Uterus (tissue), 4 donors: ENCODE data around the gene TRIM46. TPM values are rescaled to one million over a fixed set of nuclear protein-coding genes. Genes with fewer than 3 reads are reported as not detected.

Experiments
- DNase-seq, 2 donors: peaks; one replicate each; pipeline ENCODE4 v3.0.0-alpha.2; 2019 to 2020
- H3K27ac ChIP-seq, 2 donors: fragments of 200-600 bp; sonication (generic); 1 replicate in 1 of 2; 2 replicates in 1 of 2; pipeline ENCODE4 v1.5.1; 2016 to 2018
- H3K27me3 ChIP-seq, 2 donors: fragments of 200-600 bp; sonication (generic); one replicate each; pipeline ENCODE4 v1.5.1; 2018 to 2019; ENCODE audit warnings: control low read depth in 1 of 2
- H3K36me3 ChIP-seq, 2 donors: fragments of 200-600 bp; sonication (generic); one replicate each; pipeline ENCODE4 v1.5.1; 2019; ENCODE audit warnings: control low read depth in 1 of 2
- H3K4me1 ChIP-seq, 2 donors: fragments of 200-600 bp; sonication (generic); one replicate each; pipeline ENCODE4 v1.5.1; 2018 to 2019; ENCODE audit warnings: control low read depth in 1 of 2
- H3K4me3 ChIP-seq, 2 donors: fragments of 200-600 bp; sonication (generic); 1 replicate in 1 of 2; 2 replicates in 1 of 2; pipeline ENCODE4 v1.5.1; 2018 to 2019; ENCODE audit warnings: mild to moderate bottlenecking in 1 of 2
- H3K9me3 ChIP-seq, 2 donors: fragments of 200-600 bp; sonication (generic); one replicate each; pipeline ENCODE4 v1.5.1; 2019; ENCODE audit warnings: control low read depth in 1 of 2
- POLR2A ChIP-seq, 2 donors: fragments of 450-650 bp; IDR thresholded peaks; one replicate each; pipeline ENCODE4 v1.6.1; 2016; ENCODE audit warnings: antibody characterized with exemption in 2 of 2, mild to moderate bottlenecking in 1 of 2, moderate library complexity in 1 of 2
- intact Hi-C: fragments of 100-400 bp; cut with DNase I; formaldehyde crosslinking; loops from one replicate; pipeline ENCODE4 v1.15.1; 2023; ENCODE audit warnings: low total_unique reads
- total RNA-seq, 4 donors: library from RNA; depleted of rRNA in 3 of 4; stranded (reverse); fragments of >200 nt in 3 of 4; gene quantifications; one replicate each; pipeline versions ENCODE4 v1.1.0 to v1.2.4, GENCODE V29; 2014 to 2023
- TF ChIP-seq, protein P1 (sequence below), 4 experiments: fragments of 200-600 bp in 2 of 4; fragments of 450-650 bp in 2 of 4; sonication (generic) in 2 of 4; IDR thresholded peaks; one replicate each; pipeline ENCODE4 v1.5.1; 2016 to 2019; ENCODE audit warnings: antibody characterized with exemption in 4 of 4, mild to moderate bottlenecking in 2 of 4, moderate library complexity in 1 of 4
- donor health status: DM: yes; HTN: yes; CAD: no.

The TRIM46 gene
- total RNA-seq, 4 donors from 2014 or later, result 0.26 to 4.6 (median 2.5) TPM

DNA sequence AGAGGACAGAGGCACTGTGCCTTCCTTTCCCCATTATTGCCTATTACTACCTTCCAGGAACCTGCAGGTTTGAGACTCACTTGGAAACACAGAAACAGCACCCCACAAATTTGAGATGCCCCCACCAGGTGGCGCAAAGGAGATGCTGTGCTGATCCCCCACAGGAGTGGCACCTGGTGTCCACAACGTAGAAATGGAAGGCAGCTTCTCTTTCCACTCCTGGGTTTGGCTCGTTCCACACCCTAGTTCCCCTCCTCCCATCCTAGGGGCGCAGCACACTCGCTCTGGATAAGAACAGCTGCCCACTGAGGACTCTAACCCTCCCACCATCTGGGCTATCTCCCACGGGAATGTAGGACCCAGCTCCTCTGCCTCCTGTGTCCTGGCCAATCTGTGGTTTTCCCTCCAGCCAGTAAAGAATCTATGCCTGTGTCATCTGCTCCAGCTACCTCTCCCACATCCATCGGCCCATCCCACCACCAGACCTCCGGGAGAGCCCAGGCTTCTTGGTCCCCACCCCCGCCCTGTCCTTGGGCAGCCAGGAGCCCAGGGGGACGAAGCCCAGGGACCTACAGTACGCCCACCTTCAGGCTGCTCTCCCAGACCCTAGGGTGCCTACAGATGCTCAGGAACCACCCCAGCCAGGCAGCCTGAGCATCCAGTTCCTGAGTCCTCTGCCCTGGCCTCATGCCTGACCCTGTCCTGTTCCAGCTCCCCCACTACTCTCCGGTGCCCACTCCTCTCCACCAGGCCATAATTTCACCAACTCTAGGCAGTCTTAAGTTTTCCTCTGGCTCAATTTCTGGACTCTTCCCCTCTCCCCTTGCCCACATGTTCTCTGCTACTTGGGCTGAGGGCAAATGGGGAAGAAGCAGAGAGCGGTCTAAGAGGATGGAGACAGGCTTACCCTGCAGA lies 33.5 kb downstream of the TRIM46 start:
- peak overlapping the region; percentile 62 to 76 for H3K4me3 ChIP-seq
- intact Hi-C loops, result loop anchor here (1.0 kb wide), 1 partner anchor 20 kb away; no protein-coding TSS in a partner anchor

DNA sequence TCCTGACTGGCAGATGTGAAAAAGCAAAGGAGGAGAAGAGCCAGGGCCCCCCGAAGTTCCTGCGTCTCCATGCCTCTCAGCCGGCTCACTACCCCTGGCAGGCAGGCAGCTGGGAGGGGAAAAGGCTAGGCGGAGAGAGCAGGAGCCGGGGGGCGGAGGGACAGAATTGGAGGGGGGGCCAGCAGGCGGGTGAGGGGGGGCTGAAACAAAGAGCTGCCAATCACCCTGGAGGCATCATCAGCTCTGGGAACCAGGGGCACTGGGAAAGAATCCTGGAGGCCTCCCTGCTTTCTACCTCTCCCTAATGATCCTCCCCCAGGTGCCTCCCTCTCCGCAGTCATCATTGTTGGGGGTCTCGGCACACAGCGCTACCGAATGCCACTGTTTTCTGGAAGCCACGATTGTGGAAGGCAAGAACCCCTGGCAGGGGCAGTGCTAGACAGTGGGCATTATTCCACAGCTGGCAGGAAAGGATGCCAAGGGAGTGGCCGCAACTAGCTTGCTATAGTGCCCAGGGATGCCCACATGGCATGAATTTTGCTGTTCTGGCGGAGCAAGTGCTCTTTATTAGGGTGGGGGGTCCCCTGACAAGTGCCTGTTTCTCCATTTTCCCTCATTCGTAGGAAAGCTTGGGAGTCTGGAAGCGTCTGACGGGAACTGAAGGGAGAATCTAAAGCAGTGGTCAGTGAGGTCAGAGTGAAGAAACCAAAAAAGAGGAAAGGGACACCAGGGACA lies 34.3 kb downstream of the TRIM46 start, which contains the start of gene THBS3:
Gene THBS3, minus strand, starts transcription at position 92 of the 735 bp plus-strand sequence. Its CDS starts 21 bp downstream, at position 71.
- no peaks in the 10 kb centered on the region for H3K4me1 ChIP-seq
- peak; percentile 71 to 75 for DNase-seq
- intact Hi-C loops, result no loop called here
- H3K9me3 ChIP-seq, result no peaks in the 10 kb centered on the region
- H3K36me3 ChIP-seq, result no peaks in the 10 kb centered on the region
- peak within 1 kb of the TSS; percentile 99 for H3K27ac ChIP-seq
- no peaks in the 10 kb centered on the region for H3K27me3 ChIP-seq
- H3K4me3 ChIP-seq, result peak within 1 kb of the TSS; percentile 62 to 76
- no peak for TF ChIP-seq POLR2A (IDR thresholded peaks at IDR 0.05)
- TF ChIP-seq, protein P1, sequence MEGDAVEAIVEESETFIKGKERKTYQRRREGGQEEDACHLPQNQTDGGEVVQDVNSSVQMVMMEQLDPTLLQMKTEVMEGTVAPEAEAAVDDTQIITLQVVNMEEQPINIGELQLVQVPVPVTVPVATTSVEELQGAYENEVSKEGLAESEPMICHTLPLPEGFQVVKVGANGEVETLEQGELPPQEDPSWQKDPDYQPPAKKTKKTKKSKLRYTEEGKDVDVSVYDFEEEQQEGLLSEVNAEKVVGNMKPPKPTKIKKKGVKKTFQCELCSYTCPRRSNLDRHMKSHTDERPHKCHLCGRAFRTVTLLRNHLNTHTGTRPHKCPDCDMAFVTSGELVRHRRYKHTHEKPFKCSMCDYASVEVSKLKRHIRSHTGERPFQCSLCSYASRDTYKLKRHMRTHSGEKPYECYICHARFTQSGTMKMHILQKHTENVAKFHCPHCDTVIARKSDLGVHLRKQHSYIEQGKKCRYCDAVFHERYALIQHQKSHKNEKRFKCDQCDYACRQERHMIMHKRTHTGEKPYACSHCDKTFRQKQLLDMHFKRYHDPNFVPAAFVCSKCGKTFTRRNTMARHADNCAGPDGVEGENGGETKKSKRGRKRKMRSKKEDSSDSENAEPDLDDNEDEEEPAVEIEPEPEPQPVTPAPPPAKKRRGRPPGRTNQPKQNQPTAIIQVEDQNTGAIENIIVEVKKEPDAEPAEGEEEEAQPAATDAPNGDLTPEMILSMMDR (IDR thresholded peaks at IDR 0.05), result no peak

More for the DNA sequence above, 33.5 kb downstream of the TRIM46 start:
- Histone ChIP-seq H3K36me3 (no peaks in the 10 kb centered on the region), H3K9me3 (no peaks in the 10 kb centered on the region), H3K27me3 (no peaks in the 10 kb centered on the region), H3K4me1 (no peaks in the 10 kb centered on the region), H3K27ac (peak overlapping the region; percentile 99)
- TF ChIP-seq POLR2A (IDR thresholded peaks at IDR 0.05), result peak in 1 of 2 donors; percentile 36
- TF ChIP-seq, protein P1 (IDR thresholded peaks at IDR 0.05), result peak; percentile 85 to 94 (median 88)
- DNase-seq, result peak; percentile 86 to 87

DNA sequence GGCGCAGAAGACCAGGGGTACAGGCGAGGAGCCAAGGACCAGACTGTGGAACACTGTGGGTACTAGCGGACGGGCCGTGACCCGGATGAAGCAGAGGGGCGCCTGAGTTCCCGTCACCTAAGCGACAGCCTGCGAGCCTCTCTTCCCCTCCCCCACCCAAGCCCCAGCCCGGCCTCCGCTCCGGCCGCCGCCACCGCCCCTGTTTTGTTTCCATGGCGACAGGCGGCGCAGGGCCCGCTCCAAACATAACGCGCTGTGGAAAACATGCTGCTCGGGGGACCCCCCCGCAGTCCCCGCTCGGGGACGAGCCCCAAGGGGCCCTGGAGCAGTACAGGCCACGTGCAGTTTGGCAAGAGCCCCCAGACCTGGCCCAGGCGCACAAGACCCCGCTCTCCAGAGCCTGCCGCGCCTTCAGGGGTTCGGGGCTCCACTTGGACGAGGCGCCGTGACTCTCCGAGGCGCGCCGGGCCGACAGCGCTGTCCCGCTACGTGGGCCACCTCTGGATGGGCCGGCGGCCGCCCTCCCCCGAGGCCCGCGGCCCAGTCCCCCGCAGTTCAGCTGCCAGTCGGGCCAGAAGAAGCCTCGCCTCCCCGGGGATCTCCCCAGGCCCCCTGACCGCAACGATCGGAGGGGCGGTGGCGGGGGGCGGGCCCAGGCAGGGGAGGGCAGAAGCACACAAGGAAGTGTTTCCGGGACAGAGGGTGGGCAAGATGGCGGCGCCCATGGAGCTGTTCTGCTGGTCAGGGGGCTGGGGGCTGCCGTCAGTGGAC lies 35.1 kb downstream of the TRIM46 start, which contains the start of gene MTX1:
Gene MTX1, plus strand, starts transcription at position 155 of the 771 bp plus-strand sequence. Its CDS starts 110 bp downstream, at position 265.
- Histone ChIP-seq H3K27me3 (no peaks in the 10 kb centered on the region), H3K4me1 (no peaks in the 10 kb centered on the region), H3K27ac (peak within 1 kb of the TSS; percentile 99), H3K9me3 (no peaks in the 10 kb centered on the region), H3K36me3 (no peaks in the 10 kb centered on the region), H3K4me3 (peak within 1 kb of the TSS; percentile 62 to 76)
- peak; percentile 93 to 96 for DNase-seq
- intact Hi-C loops, result no loop called here
- peak; percentile 27 to 79 for TF ChIP-seq POLR2A (IDR thresholded peaks at IDR 0.05)
- TF ChIP-seq, protein P1 (IDR thresholded peaks at IDR 0.05), result no peak

DNA sequence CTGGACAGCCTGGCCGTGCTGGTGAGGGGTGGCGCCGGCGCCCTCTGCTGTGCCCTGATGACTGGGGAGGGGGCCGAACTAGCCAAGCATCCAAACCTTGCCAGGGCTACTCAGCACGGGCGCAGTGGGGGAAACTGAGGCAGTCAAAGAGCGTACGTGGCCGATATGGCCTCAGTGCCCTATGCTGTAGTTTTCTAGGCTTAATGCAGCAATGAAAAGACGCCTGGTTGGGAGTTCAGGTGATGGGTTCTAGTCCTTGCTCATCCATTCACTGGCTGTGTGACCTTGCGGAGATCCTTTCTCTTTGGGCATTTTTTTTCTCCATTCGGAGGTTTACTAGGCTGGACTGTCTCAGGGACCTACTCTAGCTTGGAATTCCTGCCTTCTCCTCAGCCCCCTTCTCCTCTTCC lies 35.7 kb downstream of the TRIM46 start:
- Histone ChIP-seq H3K27me3 (no peaks in the 10 kb centered on the region), H3K4me1 (no peaks in the 10 kb centered on the region), H3K36me3 (no peaks in the 10 kb centered on the region), H3K9me3 (no peaks in the 10 kb centered on the region), H3K27ac (peak overlapping the region; percentile 99), H3K4me3 (peak overlapping the region; percentile 62 to 76)
- no peak for DNase-seq
- TF ChIP-seq POLR2A (IDR thresholded peaks at IDR 0.05), result no peak
- intact Hi-C loops, result no loop called here
